Stimulated activated CD4-positive, alpha-beta T cell treated with anti-CD3 and anti-CD28 coated beads, Interleukin-2, amount 100 ng/mL, for 48 hours (primary cell): Measurements from ENCODE around the gene ANKRD26.
"Not testable (repeated sequence)": the region's sequence is repeated elsewhere in the genome, so short reads cannot be mapped to it uniquely, and the experiment has no call there.

Source experiments
- DNase-seq, 2 donors: peaks; one replicate each; pipeline ENCODE4 v3.0.0-alpha.2; 2020

ANKRD26 gene

GRCh38 chr10:27099916-27100812 lies at the start of gene ANKRD26:
Gene ANKRD26, minus strand, starts transcription at chr10:27100494. Its CDS starts 168 bp downstream, at chr10:27100326.
- DNase-seq, result peak; percentile 93

DNA sequence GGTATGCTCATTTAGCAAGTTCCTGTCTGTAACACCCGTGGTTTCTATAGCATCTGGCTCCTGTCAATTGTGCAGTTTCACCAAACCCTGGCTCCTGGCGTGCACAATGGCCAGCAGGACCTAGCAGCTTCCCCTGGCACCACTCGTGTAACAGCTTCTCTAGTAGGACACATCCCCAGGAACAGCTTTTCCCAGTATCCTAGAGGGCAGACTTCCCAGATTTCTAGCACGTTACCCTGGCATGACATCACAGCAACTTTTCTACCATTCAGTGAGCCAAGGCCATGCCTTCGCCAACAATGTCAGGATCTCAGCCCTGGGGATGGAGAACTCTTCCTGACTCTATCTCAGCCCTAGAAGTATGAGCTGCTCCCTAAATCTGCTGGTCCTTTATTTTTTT lies 47.4 kb upstream of the ANKRD26 start:
- no peak for DNase-seq

GRCh38 chr10:27145937-27146336 lies 45.6 kb upstream of the ANKRD26 start:
- DNase-seq, result no peak

DNA sequence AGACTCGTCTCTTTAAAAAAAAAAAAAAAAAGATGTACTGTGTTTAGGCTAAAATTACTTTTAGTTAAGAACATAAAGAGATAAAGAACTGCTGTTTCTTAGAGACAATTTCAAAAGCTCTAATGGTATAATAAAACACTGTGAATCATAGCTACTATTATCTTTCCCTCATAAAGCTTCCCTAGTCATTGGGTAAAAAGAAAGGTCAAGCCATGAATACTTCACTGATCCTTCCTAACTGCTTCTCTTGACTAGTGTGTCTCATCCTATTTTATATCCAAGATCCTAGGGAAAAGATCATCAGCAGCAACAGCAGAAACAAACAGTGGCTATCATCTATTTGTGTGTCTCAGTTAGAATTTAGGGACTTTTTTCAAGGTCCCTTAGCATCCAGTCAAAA lies 43.4 kb upstream of the ANKRD26 start:
- DNase-seq, result no peak

- no peak for DNase-seq
Measured at GRCh38 chr10:27138277-27138676, 38.0 kb upstream of the ANKRD26 start.

- DNase-seq, result no peak
Measured at GRCh38 chr10:27134371-27134770, 34.1 kb upstream of the ANKRD26 start.

DNA sequence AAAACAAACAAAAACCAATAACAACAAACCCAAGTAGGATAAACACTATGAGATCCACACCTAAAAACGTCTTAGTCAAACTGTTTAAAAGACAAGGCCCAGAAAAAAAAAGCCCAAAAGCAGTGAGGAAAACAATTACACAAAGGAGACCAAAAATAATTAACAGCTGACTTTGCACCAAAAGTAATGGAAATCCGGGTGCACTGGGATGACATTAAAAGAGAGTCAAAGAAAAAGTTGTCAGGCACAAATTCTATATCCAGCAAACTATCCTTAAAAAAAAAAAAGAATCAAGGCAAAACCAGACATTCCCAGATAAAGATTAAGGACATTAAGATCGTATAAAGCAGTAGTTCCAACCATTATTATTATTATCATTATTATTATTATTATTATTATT lies 7.9 kb upstream of the ANKRD26 start:
- no peak for DNase-seq

GRCh38 chr10:27104919-27105318 lies 4.6 kb upstream of the ANKRD26 start:
- no peak for DNase-seq

DNA sequence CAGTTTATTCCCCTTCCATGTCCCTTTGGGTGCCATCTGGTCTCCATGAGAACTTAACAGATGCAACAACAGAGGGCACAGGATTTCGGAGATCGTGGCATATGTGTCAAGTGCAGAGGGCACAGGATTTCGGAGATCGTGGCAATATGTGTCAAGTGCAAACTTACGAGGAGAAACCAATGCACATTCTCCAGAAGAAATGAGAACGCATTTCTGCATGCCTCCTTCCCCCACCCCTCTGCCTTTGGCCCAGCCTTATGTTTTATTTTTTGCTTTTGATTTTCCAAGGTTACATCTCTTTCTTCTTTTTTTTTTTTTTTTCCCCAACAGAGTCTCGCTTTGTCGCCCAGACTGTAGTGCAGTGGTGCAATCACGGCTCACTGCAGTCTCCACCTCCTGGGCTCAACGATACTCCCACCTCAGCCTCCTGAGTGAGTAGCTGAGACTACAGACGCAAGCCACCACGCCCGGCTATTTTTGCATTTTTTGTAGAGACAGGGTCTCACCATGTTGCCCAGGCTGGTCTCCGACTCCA lies 586 bp upstream of the ANKRD26 start:
- DNase-seq, result peak in 1 of 2 donors; percentile 16

DNA sequence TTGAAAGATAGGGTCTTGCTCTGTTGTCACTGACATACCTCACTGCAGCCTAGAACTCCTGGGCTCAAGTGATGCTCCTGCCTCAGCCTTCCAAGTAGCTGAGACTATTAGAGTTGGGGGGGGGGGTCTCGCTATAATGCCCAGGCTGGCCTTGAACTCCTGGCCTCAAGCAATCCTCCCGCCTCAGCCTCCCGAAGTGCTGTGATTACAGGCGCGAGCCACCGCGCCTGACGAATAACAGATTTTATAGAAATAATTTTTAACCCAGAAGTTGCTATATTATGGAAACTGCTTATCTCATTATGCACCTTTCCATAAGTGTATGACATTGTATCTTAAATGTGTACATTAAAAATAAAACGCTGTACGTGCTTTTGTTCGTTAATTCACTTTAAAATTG lies 846 bp downstream of the ANKRD26 start:
- DNase-seq, result no peak

DNA sequence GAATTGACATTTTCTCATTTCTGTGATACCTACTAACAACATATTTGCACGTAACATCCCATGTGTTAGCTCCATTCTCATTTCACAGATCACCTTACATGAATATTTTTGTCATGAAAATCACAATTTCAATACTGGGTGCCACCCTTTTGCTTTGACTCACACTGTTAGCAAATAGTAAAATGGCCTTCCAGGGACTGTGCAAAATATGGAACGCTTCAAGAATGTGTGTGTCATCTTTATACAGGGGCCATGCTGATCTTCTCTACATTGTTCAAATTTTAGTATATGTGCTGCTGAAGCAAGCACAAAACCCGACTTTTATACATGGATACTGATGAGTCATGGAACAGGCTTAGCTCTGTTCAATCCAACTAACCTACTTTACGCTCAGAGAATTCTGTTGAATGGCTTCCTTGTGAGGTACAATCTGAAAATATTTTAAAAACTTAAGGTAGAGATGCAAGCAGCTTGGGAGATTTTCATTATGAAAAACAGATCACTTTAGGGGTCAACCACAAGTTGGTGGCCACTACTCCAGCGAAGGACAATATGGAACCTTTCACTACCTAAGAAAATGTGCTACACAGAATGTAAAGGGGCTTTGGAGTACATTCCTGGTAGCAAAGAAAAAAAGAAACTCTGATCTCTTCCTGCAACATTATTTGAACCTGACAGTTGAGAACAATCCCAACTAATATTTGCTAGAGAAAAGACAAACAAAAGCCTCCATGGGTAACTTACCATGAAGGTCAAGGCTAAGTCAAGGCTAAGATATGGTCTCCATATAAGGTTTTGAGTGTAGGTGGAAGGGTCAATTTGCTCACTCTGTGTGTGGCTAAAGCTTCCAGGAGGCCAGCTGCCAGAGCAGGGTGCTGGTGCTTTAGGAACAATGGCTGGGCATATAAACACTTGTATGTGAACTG lies 11.9 kb downstream of the ANKRD26 start:
- DNase-seq, result no peak

DNA sequence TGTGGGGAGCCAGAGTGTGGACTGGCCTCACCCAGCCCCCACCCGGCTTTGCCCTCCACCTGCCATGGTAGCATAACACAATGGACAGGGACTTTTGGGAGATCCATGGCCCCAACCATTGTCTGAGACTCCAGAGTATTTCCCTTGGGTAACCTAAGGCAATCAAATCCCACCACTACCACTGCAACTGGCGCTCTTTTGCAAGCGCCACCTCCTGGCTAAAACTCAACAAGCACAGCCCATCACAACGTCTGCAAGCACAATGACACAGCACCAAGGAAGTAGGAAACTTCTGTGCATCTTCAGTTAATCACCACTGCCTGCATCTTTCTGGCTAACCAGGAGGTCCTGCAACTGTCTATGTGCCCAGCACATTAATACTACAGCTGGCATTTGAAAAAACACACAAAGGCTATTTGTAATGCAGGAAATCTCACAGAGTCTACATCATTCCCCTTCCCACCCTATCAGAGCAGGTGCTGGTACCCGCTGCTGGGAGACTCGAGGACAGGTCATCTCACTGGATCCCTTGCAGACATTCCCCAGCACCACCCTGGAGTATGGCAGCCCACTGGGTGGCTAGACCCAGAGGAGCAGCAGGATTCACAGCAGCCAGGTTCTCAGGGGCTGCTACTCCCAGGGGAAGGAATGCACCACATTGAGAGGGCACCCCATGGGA lies 27.7 kb downstream of the ANKRD26 start:
- DNase-seq, result no peak

GRCh38 chr10:27068217-27068891 lies 31.9 kb downstream of the ANKRD26 start:
- no peak for DNase-seq

- DNase-seq, result no peak
Measured at GRCh38 chr10:27065084-27065483, 35.2 kb downstream of the ANKRD26 start.

- no peak for DNase-seq
Measured at GRCh38 chr10:27052656-27053055, 47.6 kb downstream of the ANKRD26 start.

DNA sequence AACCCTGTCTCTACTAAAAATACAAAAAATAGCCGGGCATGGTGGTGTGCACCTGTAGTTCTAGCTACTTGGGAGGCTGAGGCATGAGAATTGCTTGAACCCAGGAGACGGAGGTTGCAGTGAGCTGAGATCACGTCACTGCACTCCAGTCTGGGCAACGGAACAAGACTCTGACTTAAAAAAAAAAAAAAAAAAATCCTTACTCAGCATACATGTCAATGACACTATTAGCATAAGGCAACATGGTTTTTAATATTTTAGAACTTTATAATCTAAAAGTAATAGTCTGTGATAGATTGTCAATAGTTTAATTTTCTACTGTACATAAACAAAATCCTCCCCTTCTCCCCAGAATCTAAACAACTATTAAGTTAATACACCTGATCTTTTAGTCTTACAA lies 55.0 kb downstream of the ANKRD26 start:
- DNase-seq, result not testable (repeated sequence)

GRCh38 chr10:27041196-27041595 lies 59.1 kb downstream of the ANKRD26 start:
- DNase-seq, result no peak

DNA sequence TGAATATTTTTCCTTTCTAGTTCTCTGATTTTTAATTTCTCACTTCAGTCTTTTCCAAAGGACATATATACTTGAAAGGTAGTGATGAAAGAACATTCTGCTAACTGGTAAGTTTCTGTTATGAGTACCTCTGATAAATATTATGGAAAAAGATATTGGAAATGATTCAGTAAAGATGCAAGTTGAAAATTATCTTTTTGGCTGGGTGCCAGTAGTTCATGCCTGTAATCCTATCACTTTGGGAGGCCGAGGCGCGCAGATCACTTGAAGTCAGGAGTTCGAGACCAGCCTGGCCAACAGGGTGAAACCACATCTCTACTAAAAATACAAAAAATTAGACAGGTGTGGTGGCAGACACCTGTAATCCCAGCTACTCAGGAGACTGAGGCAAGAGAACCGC lies 62.1 kb downstream of the ANKRD26 start:
- no peak for DNase-seq

GRCh38 chr10:27035163-27035562 lies 65.1 kb downstream of the ANKRD26 start:
- DNase-seq, result no peak

GRCh38 chr10:27030060-27030459 lies 70.2 kb downstream of the ANKRD26 start:
- DNase-seq, result no peak

GRCh38 chr10:27022048-27022447 lies 78.2 kb downstream of the ANKRD26 start:
- DNase-seq, result no peak

DNA sequence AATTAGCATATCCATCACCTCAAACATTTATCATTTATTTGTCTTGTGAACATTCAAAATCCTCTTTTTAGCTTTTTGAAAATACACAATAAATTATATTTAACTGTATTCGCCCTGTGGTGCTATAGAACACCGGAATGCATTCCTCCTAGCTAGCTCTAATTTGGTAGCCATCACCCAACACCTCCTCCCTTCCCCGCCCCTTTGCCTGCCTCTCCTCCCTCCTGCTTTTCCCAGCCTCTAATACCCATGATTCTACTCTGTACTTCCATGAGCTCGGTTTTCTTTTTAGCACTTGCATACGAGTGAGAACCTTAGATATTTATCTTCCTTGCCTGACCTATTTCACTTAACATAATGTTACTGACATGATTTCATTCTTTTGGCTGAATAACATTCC lies 80.1 kb downstream of the ANKRD26 start:
- DNase-seq, result no peak
